ENCODE results near the gene SUB1.

SUB1 gene

DNA sequence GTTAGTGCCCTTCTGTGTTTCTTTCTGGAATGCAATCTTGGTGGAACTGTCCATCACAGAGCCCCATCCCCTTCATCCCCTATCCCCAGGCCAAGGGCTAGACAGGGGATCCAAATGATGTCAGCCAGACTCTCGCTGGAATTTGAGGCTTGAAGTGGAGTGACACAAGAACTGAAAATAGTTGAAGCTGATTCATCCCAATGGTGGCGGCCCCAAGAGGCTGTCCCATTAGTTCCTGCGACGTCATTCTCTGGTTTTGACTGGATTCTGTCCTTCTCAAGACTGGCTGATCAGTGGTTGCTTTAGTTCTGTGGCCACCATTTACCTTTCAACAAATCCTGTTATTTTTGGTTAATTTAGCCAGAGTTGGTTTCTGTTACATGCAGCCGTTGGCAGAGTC lies 59.9 kb downstream of the SUB1 start:
- no peak for DNase-seq (ENCODE audit: low read depth)

DNA sequence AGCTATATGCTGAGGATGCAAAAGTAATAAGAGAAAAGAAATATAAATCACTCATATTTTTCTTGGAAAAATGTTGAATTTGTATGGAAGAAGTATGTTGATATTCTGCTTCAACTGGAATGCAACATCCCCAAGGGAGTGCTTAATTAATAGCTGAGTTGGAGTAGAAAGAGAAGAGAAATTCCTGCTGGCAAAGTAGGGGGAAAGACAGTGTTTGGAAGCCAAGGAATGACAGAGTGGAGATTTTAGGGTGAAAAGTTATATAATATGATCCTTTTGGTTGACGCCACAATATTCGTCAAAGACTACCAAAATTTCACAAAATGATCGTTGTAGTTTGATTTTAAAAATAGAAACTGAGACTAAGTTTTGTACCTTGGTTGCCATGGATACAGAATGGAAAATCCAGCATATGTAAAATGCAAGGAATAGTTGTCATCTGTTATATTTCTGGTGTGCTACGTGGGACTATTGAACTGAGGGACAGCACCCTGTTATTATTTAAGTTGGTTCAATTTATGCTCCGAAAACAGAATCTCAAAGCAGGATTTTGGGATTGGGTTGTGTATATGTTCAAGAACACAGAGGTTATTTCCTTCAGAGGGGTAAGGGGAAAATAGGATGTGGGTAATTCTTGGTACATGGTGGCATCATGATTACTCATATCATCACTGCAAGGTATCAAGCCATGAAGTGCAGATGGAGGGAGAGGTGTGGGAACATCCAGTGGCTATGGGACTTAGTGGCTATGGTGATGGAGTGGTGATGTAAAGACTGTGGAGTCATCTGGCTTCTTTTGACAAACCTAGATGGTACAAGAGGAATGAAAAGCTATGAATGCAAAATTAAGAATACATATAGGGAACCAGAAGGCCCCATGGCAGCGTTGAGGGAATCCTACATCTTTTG lies 61.0 kb downstream of the SUB1 start:
- no peak for DNase-seq (ENCODE audit: low read depth)

- no peak for DNase-seq (ENCODE audit: low read depth)
Observed at GRCh38 chr5:32651088-32651487, 65.7 kb downstream of the SUB1 start.

DNA sequence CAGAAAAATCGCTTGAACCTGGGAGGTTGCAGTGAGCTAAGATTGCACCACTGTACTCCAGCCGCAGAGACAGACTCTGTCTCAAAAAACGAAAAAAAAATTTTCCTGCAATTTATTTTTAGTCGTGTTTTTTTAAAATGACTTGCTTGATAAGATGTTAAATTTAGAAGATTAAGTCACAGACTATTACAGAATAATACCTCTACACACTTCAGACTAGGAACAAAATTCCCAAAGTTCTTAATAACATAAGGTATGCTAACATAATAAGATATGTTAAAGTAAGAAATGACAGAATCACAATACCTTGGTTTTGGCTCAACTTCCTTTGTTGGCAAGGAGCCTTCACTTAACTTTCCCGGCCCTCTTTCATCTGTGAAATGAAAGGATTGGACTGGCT lies 66.3 kb downstream of the SUB1 start:
- no peak for DNase-seq (ENCODE audit: low read depth)
